Panc1 (cell line): ENCODE data around the gene RHEB. TPM values are rescaled to one million over a fixed set of nuclear protein-coding genes. Genes with fewer than 3 reads are reported as not detected.

Experiments used
- ATAC-seq: fragments of 200-7000 bp; cut with Tn5 transposase; 2 replicates; pipeline ENCODE4 v1.9.1; 2020; ENCODE audit warnings: mild to moderate bottlenecking, moderate library complexity
- BruUV-seq: library from RNA; stranded (reverse); fragments of 400-500 nt; replicated peaks from 2 replicates; lab custom pipeline; 2021; lab: Mats Ljungman, UMichigan
- CTCF ChIA-PET: fragments of 300-600 bp; sonication (Branson Sonifier 250); formaldehyde crosslinking; loops from one replicate; lab custom pipeline; 2022; ENCODE audit warnings: antibody characterized with exemption; lab: Charles Lee
- POLR2A ChIA-PET: fragments of 300-600 bp; sonication (Branson Sonifier 250); formaldehyde crosslinking; loops from one replicate; lab custom pipeline; 2022; ENCODE audit warnings: antibody characterized with exemption; lab: Charles Lee
- DNase-seq: peaks from one replicate; pipeline ENCODE4 v3.0.0-alpha.2; 2010; ENCODE audit warnings: low read depth, low spot score
- H3K27ac ChIP-seq: 2 replicates; pipeline ENCODE4 v1.5.1; 2011; ENCODE audit warnings: mild to moderate bottlenecking, low read length, inconsistent platforms
- H3K27me3 ChIP-seq: fragments of 200-500 bp; sonication (Bioruptor generic); 2 replicates; pipeline ENCODE4 v1.6.0; 2014; ENCODE audit warnings: low read length, inconsistent platforms; ENCODE audit not compliant: control insufficient read depth, insufficient read depth
- H3K36me3 ChIP-seq: fragments of 200-500 bp; sonication (Bioruptor generic); 2 replicates; pipeline ENCODE4 v1.5.1; 2014; ENCODE audit warnings: inconsistent platforms, mild to moderate bottlenecking, low read length, moderate library complexity; ENCODE audit not compliant: control insufficient read depth, insufficient read depth
- H3K4me1 ChIP-seq: 2 replicates; pipeline ENCODE4 v1.5.1; 2011; ENCODE audit warnings: inconsistent platforms, mild to moderate bottlenecking, low read length, moderate library complexity; ENCODE audit not compliant: control insufficient read depth, insufficient read depth
- H3K4me3 ChIP-seq, 2 experiments: 2 replicates each; pipeline ENCODE4 v1.5.1; 2011 to 2012; ENCODE audit warnings: low read depth in 2 of 2, low read length in 2 of 2, mild to moderate bottlenecking in 2 of 2, inconsistent platforms in 1 of 2, moderate library complexity in 1 of 2
- H3K9me3 ChIP-seq: fragments of 200-500 bp; sonication (Bioruptor generic); 2 replicates; pipeline ENCODE4 v1.5.1; 2014; ENCODE audit warnings: low read depth, mild to moderate bottlenecking, inconsistent platforms, low read length, moderate library complexity; ENCODE audit not compliant: control insufficient read depth, insufficient read depth
- CTCF ChIP-seq: fragments of 450-650 bp; IDR thresholded peaks from 2 replicates; pipeline ENCODE4 v1.5.1; 2017; ENCODE audit warnings: mild to moderate bottlenecking
- POLR2AphosphoS5 ChIP-seq: IDR thresholded peaks from 2 replicates; pipeline ENCODE4 v1.6.1; 2012; ENCODE audit warnings: mild to moderate bottlenecking, low read depth, low read length, moderate library complexity
- SIN3A ChIP-seq: IDR thresholded peaks from 2 replicates; pipeline ENCODE4 v1.6.1; 2012; ENCODE audit warnings: low read depth, mild to moderate bottlenecking, low read length, moderate library complexity, borderline replicate concordance; ENCODE audit not compliant: insufficient read depth
- TCF7L2 ChIP-seq: IDR thresholded peaks from 2 replicates; pipeline ENCODE4 v1.6.1; 2011; ENCODE audit warnings: mild to moderate bottlenecking, low read depth, low read length, inconsistent platforms
- in situ Hi-C: cut with HindIII; loops from 2 replicates; pipeline ENCODE4 v1.10.0; 2016; ENCODE audit warnings: low sequenced_read_pairs, low pct_unique_long_range_greater_than_20kb
- intact Hi-C: fragments of 100-400 bp; cut with micrococcal nuclease; formaldehyde crosslinking; loops from one replicate; pipeline ENCODE4 v1.10.0; 2022; ENCODE audit not compliant: unreplicated experiment
- total RNA-seq: library from RNA; stranded (reverse); gene quantifications from one replicate; pipeline ENCODE4 v1.2.1, GENCODE V29; 2021; ENCODE audit not compliant: unreplicated experiment
- TF ChIP-seq, protein P1 (sequence below), 2 experiments: IDR thresholded peaks; 2 replicates each; pipeline ENCODE4 v1.6.1; 2011 to 2012; ENCODE audit warnings: low read depth in 2 of 2, control low read depth in 1 of 2, low read length in 1 of 2, mild to moderate bottlenecking in 1 of 2, moderate library complexity in 1 of 2; ENCODE audit not compliant: insufficient read depth in 1 of 2

RHEB gene
- total RNA-seq, 1 experiment from 2014 or later: 259 TPM

GRCh38 chr7:151498495-151498894, 21.2 kb downstream of the RHEB start:
- TF ChIP-seq POLR2AphosphoS5 (no peak), CTCF (no peak), TCF7L2 (no peak), SIN3A (no peak)
- TF ChIP-seq, protein P1, sequence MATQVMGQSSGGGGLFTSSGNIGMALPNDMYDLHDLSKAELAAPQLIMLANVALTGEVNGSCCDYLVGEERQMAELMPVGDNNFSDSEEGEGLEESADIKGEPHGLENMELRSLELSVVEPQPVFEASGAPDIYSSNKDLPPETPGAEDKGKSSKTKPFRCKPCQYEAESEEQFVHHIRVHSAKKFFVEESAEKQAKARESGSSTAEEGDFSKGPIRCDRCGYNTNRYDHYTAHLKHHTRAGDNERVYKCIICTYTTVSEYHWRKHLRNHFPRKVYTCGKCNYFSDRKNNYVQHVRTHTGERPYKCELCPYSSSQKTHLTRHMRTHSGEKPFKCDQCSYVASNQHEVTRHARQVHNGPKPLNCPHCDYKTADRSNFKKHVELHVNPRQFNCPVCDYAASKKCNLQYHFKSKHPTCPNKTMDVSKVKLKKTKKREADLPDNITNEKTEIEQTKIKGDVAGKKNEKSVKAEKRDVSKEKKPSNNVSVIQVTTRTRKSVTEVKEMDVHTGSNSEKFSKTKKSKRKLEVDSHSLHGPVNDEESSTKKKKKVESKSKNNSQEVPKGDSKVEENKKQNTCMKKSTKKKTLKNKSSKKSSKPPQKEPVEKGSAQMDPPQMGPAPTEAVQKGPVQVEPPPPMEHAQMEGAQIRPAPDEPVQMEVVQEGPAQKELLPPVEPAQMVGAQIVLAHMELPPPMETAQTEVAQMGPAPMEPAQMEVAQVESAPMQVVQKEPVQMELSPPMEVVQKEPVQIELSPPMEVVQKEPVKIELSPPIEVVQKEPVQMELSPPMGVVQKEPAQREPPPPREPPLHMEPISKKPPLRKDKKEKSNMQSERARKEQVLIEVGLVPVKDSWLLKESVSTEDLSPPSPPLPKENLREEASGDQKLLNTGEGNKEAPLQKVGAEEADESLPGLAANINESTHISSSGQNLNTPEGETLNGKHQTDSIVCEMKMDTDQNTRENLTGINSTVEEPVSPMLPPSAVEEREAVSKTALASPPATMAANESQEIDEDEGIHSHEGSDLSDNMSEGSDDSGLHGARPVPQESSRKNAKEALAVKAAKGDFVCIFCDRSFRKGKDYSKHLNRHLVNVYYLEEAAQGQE (IDR thresholded peaks at IDR 0.05; ENCODE audit: insufficient read depth in 1 of 2, low read depth in 2 of 2, low read length in 1 of 2): no peak
- ATAC-seq (no peak), DNase-seq (no peak)
- Histone ChIP-seq H3K36me3 (no peaks in the 10 kb centered on the region), H3K27ac (no peak overlapping the region), H3K9me3 (no peaks in the 10 kb centered on the region), H3K4me3 (no peak overlapping the region), H3K4me1 (peaks cover 71% of the 10 kb centered on the region), H3K27me3 (no peaks in the 10 kb centered on the region)
- ChIA-PET CTCF (interaction anchor here (0.9 kb wide), 1 partner anchor 9 kb away, joined by 6 read pairs; no protein-coding TSS in a partner anchor), POLR2A (no interaction called here)
- intact Hi-C loops (no loop called here), in situ Hi-C loops (no loop called here)
- no TSS peak for BruUV-seq

DNA sequence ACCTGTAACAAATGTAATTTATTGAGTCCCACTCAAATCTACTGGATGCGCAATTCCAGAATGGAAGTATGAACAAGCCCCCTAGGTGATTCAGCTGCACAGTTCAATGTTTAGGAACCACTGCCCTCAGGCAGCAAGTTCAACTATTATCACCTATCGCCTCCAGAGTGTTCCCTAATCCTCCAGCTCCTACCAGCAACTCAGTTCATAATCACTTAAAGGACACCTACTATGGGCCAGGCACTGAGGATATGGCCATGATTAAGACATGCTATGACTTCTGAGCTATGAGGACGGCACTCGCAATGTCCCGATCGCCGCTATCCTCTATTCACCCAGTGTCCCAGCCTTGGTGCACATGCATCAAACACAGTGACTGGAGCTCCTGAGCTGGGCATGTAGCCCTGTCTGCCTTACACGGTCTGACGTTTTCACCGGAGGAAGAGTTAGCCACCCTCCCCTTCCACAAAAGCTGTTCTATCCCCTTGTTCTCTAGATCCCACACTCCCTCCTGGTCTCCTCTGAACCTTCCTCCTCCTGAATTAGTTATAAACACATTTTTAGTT, 22.3 kb downstream of the RHEB start:
- ATAC-seq (no peak), DNase-seq (no peak)
- intact Hi-C loops (no loop called here), in situ Hi-C loops (no loop called here)
- no peaks in the 10 kb centered on the region for H3K27me3 ChIP-seq
- no TSS peak for BruUV-seq
- POLR2A ChIA-PET: no interaction called here
- H3K4me1 ChIP-seq: peaks cover 66% of the 10 kb centered on the region
- no peak overlapping the region for H3K4me3 ChIP-seq
- no peaks in the 10 kb centered on the region for H3K36me3 ChIP-seq
- CTCF ChIA-PET: no interaction called here
- TF ChIP-seq SIN3A (no peak), TCF7L2 (no peak), POLR2AphosphoS5 (no peak), CTCF (no peak)
- TF ChIP-seq, protein P1 (IDR thresholded peaks at IDR 0.05; ENCODE audit: insufficient read depth in 1 of 2, low read depth in 2 of 2, low read length in 1 of 2): no peak
- no peaks in the 10 kb centered on the region for H3K9me3 ChIP-seq
- H3K27ac ChIP-seq: no peak overlapping the region
